Ishikawa (cell line): ENCODE measurements around the gene ST7.

ENCODE experiments used
- CEBPB ChIP-seq: IDR thresholded peaks from 2 replicates; pipeline ENCODE4 v1.6.1; 2012
- CREB1 ChIP-seq: IDR thresholded peaks from 2 replicates; pipeline ENCODE4 v1.6.1; 2012; ENCODE audit warnings: low read depth
- EGR1 ChIP-seq: IDR thresholded peaks from 2 replicates; pipeline ENCODE4 v1.6.1; 2012
- EP300 ChIP-seq: IDR thresholded peaks from 2 replicates; pipeline ENCODE4 v1.6.1; 2012; ENCODE audit warnings: borderline replicate concordance
- FOXM1 ChIP-seq: IDR thresholded peaks from 2 replicates; pipeline ENCODE4 v1.6.1; 2012; ENCODE audit warnings: low read depth, borderline replicate concordance
- MAX ChIP-seq: IDR thresholded peaks from 2 replicates; pipeline ENCODE4 v1.6.1; 2012
- NFIC ChIP-seq: IDR thresholded peaks from 2 replicates; pipeline ENCODE4 v1.6.1; 2012
- RAD21 ChIP-seq: IDR thresholded peaks from 2 replicates; pipeline ENCODE4 v1.6.1; 2012; ENCODE audit warnings: low read depth
- REST ChIP-seq: IDR thresholded peaks from 2 replicates; pipeline ENCODE4 v1.6.1; 2012; ENCODE audit warnings: low read depth, mild to moderate bottlenecking
- TAF1 ChIP-seq: IDR thresholded peaks from 2 replicates; pipeline ENCODE4 v1.6.1; 2012; ENCODE audit warnings: low read depth, mild to moderate bottlenecking
- TCF12 ChIP-seq: IDR thresholded peaks from 2 replicates; pipeline ENCODE4 v1.6.1; 2012; ENCODE audit warnings: low read depth
- TEAD4 ChIP-seq: IDR thresholded peaks from 2 replicates; pipeline ENCODE4 v1.6.1; 2012
- USF1 ChIP-seq: IDR thresholded peaks from 2 replicates; pipeline ENCODE4 v1.6.1; 2012
- YY1 ChIP-seq: IDR thresholded peaks from 2 replicates; pipeline ENCODE4 v1.6.1; 2012; ENCODE audit warnings: low read depth
- ZBTB7A ChIP-seq: IDR thresholded peaks from 2 replicates; pipeline ENCODE4 v1.6.1; 2012; ENCODE audit warnings: low read depth

The ST7 gene

GRCh38 chr7:117012284-117012683, 59.0 kb downstream of the ST7 start:
- TF ChIP-seq EGR1 (no peak), FOXM1 (no peak), EP300 (no peak), ZBTB7A (no peak), TCF12 (no peak), CREB1 (no peak), CEBPB (no peak), RAD21 (no peak)

- TF ChIP-seq RAD21 (peak; percentile 35), EP300 (no peak), EGR1 (no peak), MAX (no peak)
Measured at GRCh38 chr7:117012696-117013095, 59.4 kb downstream of the ST7 start.

GRCh38 chr7:117014099-117014656, 60.9 kb downstream of the ST7 start:
- TF ChIP-seq NFIC, result no peak
- no peak for TF ChIP-seq TEAD4

GRCh38 chr7:117014673-117015133, 61.4 kb downstream of the ST7 start:
- no peak for TF ChIP-seq EP300
- no peak for TF ChIP-seq NFIC
- TF ChIP-seq USF1, result no peak
- TF ChIP-seq RAD21, result no peak
- TF ChIP-seq YY1, result no peak
- no peak for TF ChIP-seq ZBTB7A
- no peak for TF ChIP-seq TCF12

GRCh38 chr7:117015258-117016184, 62.2 kb downstream of the ST7 start:
- TF ChIP-seq USF1 (no peak), TEAD4 (no peak), NFIC (no peak), TCF12 (no peak), RAD21 (no peak), YY1 (no peak), TAF1 (no peak), EGR1 (no peak), EP300 (no peak), MAX (no peak), REST (no peak), CEBPB (no peak), ZBTB7A (no peak)

- TF ChIP-seq NFIC (no peak), TCF12 (no peak), USF1 (no peak), TAF1 (no peak), EP300 (no peak), FOXM1 (no peak), REST (no peak), CEBPB (no peak), TEAD4 (no peak), CREB1 (no peak), MAX (no peak), RAD21 (no peak), EGR1 (no peak), ZBTB7A (no peak), YY1 (no peak)
Measured at GRCh38 chr7:117017017-117017451, 63.7 kb downstream of the ST7 start.
